Measurements from ENCODE around the gene ADAMTS12.

Gene ADAMTS12

DNA sequence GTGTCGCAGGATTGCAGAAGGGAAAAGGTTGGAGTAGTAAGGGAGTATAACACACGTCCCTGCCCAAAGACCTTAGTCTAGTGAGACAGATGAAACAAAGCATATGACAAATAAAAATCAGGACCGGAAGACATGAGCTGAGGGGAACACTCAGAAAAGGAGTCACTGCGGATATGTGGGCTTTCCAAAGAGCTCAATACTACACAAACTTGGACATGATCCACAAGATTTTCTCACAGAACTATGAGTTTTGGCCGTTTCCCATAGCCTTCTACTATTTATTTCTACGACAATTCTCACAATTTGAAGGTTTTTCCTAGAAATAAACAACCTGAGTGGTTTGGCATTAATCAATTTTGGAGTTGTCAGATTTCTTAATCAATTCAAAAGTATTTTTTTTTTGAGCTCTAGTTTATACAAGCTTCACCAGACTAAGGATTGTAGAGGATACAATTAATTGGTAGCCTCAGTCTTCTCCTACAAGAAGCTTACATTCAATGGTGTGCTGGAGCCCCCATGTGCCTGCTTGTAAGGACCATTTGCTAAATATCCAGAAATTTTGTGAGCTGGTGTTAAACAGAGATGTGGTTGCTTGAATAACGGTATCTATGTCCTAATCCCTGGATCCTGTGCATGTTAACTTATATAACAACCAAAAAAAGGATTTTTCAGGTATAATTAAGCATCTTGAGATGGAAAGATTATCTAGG is 91.4 kb downstream of the ADAMTS12 start:
- no peak for DNase-seq

GRCh38 chr5:33795496-33795895 is 96.3 kb downstream of the ADAMTS12 start:
- DNase-seq, result no peak

DNA sequence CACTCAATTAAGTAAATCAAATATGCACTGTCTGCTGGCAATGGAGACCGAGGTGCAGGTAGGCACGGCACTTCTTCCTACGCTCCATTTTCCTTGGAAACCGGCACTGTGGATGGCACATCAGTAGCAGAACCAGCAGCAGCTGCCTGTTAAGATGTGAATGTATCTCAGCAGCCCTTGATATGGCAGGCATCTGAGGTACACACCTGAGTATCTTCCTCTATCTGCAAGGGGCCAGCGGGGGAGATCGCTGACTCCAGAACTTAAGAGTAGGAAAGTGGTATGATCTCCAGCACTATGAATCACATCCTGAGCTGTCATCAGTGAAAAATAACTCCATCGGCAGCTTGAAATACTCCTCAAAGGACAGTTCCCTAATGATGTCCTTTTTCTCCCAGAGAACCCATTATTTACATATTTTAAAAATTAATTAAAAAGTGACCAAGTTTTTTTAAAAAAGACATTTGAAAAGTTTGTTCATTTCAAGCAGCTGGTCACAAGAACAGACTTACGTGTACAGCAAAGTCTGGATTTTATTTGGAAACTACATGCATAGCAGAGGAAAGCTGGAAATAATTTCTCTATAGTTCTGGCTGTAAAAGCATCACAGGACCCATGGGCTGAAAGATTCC is 97.1 kb downstream of the ADAMTS12 start:
- DNase-seq, result peak; percentile 64

GRCh38 chr5:33793836-33794549 is 97.8 kb downstream of the ADAMTS12 start:
- DNase-seq, result no peak

DNA sequence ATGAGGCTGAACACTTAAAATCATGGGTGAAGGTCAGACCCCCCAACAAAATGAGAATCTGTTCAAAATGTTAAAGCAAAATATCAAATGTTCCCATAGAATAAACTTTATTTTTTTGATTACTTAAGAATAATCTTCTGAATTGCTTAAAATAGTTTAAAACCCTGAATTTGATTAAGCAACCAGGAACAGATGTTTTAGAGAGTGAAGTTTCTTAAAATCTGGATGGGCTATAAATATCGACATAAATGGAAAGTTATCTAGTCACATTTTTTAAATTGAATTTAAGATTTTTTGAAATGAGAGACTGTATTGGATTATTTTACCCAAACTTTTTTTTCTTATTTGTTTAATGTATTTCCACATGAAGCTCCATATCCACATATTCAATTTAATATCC is 98.5 kb downstream of the ADAMTS12 start:
- no peak for DNase-seq

DNA sequence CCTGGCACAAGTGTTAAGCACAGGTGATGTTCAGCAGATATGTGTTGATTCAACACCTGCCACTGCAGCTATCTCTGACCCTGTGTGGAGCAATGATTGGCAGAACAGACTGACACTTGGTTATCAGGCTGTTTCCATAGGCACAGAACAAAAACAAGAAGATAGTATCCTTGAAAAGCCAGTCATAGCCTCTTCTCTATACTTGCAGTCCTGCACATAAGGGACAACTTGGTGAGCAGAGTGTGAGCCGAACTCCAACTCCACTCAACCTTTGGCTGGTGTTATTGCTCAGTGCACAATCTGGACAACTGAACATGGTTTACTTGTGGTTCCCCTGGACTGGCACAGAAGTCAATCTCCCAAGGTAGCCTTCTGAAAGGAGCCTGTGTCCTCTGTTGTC is 99.2 kb downstream of the ADAMTS12 start:
- DNase-seq, result no peak

GRCh38 chr5:33789567-33789957 is 102.2 kb downstream of the ADAMTS12 start:
- DNase-seq, result no peak

GRCh38 chr5:33788922-33789566 is 102.7 kb downstream of the ADAMTS12 start:
- peak; percentile 93 for DNase-seq

GRCh38 chr5:33785571-33785970 is 106.2 kb downstream of the ADAMTS12 start:
- no peak for DNase-seq

GRCh38 chr5:33781286-33781685 is 110.5 kb downstream of the ADAMTS12 start:
- no peak for DNase-seq

- no peak for DNase-seq
These were observed 115.6 kb downstream of the ADAMTS12 start for GRCh38 chr5:33776151-33776660.

DNA sequence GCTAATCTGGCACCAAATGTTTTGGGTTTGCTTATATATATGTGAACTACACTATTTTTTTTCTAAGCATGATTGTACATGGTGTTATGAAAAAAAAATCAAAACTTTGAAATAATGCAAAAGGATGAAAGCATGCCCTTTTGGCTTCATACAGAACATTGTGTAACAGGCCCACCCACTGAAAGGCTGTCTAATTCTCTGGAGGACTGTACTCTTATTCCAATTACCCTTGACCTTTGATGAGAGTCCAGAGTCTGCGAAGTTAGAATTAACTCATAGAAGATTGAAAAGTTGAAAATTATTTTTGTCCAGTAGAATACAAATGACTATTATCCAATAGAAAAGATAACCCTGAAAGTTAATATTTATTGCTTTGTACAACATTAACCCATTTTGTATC is 117.4 kb downstream of the ADAMTS12 start:
- DNase-seq, result no peak

DNA sequence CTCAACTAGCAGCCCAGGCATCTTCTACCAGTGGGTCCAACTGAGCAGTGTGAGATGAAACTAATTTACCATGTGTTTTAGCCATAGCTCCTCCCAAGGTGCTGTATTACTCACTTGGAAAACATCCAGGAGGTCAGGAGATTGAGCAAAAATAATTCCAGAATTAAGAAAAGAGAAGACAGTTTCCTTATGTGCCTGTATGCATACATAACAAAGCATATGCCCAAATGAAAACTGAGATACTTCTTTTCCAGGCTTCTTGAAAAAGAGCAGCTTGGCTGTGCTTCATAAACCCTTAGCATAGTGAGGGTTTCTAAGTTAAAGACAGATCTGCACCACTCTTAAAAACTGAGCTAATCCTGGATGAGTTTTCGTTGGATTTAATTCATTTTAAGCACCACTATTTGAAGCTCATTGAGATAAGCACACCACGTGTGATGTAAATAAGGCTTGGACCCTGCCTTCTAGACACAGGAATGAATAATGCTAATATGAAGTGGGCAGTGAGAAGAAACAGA is 119.4 kb downstream of the ADAMTS12 start:
- DNase-seq, result peak; percentile 48

GRCh38 chr5:33769968-33770367 is 121.8 kb downstream of the ADAMTS12 start:
- DNase-seq, result no peak

- DNase-seq, result no peak
These were observed 122.6 kb downstream of the ADAMTS12 start for GRCh38 chr5:33769196-33769595.

DNA sequence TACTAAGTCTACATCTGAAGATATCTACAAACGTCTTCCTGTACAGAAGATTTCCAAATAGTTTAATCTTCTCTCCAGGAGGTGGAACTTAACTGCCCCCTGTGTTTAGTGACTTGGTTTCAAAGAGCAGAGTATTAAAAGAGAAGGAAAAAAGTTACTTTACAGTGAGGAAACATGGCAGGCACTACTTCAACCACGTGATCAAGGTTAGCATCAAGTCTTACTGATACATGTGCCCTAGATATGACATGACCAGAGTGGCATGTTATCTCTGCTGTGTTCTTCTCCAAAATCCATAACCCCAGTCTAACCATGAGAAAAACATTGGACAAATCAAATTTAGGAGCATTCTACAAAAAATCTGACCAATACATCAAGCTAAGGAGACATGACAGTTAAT is 125.8 kb downstream of the ADAMTS12 start:
- DNase-seq, result no peak

- DNase-seq, result no peak
These were observed 127.0 kb downstream of the ADAMTS12 start for GRCh38 chr5:33764786-33765185.

GRCh38 chr5:33763435-33763834 is 128.4 kb downstream of the ADAMTS12 start:
- DNase-seq, result no peak

- DNase-seq, result no peak
These were observed 128.9 kb downstream of the ADAMTS12 start for GRCh38 chr5:33762859-33763258.

DNA sequence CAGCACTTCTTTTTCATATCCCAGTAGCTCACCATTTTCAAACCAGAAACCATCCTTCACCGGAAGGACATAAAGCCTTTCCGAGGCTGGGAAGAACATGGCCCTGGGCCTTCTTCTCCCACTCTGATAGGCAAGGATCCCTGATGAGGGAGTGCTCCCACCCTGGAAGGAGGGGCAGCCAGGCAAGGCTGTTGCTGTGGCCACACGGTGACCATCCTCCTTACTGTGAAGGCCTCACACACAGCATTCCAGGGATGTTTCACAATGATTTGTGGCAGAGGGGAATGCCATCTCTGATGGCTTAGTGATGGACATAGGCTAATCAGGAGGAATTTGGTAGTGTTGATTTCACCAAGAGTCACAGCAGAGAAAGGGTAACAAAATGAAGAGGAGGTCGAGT is 130.7 kb downstream of the ADAMTS12 start:
- DNase-seq, result peak; percentile 38

DNA sequence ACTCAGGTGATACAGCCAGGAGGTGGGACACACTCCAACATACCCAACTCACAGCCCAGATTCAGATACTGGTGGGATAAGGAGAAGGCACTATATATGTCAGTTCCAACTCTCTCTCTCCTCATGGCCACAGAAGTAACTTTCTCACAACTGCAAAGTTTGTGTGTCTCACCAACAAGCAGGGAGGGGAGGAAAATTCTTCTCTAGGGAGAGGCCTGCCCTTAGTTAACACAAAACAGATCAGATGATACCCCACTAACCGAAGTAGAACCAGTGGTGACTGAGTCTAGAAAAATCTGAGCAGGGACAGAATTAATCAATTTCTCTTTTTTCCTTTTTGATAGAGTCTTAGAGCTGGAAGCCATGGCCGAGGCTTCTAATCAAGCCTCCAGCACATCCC is 133.1 kb downstream of the ADAMTS12 start:
- DNase-seq, result no peak

- DNase-seq, result no peak
These were observed 135.3 kb downstream of the ADAMTS12 start for GRCh38 chr5:33756491-33756890.

DNA sequence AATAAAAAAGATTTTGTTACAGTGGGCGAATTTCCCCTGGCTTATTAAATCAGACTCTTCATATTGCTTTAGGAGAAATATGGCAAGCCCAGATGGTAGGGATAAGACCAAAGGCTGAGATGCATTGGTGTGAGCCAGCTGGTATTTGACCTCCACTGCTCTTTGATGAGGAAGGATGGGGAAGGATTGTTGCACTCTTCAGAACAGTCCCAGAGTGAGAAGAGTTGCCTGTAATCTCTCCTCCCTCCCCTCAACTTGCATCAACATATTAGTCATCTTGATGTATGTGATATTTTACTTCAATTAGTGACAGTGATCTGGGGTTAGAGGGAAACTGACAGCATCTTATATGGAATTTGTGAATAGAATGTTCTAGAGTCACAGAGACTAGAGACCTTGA is 136.6 kb downstream of the ADAMTS12 start:
- DNase-seq, result no peak

Measured in NCI-H226 (cell line).